NB4 (cell line): ENCODE results near the gene FKBP2.

Experiments used
- TF ChIP-seq, protein P1 (sequence below): IDR thresholded peaks from one replicate; pipeline ENCODE4 v1.5.1; 2012; ENCODE audit warnings: low read depth, low read length
- TF ChIP-seq, protein P2 (sequence below): IDR thresholded peaks from 2 replicates; pipeline ENCODE4 v1.6.1; 2011; ENCODE audit warnings: low read depth, low read length

DNA sequence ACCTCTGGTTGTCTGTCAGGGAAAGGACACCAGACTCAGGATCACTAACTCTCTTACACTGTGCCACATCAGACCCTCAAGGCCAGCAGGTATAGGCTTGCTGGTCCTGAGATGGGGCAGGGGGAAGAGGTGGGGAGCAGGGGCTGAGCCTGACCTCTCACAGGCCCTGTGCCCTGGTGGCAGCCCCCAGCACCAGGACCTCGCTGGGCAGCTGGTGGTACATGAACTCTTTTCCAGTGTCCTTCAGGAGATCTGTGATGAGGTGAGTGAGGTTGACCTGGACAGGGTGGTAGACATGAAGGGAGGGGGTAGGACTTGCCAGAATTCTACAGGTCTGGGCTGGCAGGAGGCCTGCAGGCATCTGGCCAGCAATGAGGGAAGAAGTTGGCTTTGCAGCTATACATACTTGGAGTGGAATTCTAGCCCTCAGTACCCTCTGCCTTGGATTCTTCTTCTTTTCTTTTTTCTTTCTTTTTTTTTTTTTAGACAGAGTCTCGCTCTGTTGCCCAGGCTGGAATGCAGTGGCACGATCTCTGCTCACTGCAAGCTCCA, 13.4 kb upstream of the FKBP2 start:
- TF ChIP-seq, protein P1, sequence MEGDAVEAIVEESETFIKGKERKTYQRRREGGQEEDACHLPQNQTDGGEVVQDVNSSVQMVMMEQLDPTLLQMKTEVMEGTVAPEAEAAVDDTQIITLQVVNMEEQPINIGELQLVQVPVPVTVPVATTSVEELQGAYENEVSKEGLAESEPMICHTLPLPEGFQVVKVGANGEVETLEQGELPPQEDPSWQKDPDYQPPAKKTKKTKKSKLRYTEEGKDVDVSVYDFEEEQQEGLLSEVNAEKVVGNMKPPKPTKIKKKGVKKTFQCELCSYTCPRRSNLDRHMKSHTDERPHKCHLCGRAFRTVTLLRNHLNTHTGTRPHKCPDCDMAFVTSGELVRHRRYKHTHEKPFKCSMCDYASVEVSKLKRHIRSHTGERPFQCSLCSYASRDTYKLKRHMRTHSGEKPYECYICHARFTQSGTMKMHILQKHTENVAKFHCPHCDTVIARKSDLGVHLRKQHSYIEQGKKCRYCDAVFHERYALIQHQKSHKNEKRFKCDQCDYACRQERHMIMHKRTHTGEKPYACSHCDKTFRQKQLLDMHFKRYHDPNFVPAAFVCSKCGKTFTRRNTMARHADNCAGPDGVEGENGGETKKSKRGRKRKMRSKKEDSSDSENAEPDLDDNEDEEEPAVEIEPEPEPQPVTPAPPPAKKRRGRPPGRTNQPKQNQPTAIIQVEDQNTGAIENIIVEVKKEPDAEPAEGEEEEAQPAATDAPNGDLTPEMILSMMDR = no peak
- TF ChIP-seq, protein P2, sequence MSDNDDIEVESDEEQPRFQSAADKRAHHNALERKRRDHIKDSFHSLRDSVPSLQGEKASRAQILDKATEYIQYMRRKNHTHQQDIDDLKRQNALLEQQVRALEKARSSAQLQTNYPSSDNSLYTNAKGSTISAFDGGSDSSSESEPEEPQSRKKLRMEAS = no peak
